EL (cell line): ENCODE measurements around the gene ANKRD16.
"Not testable (repeated sequence)": the region's sequence is repeated elsewhere in the genome, so short reads cannot be mapped to it uniquely, and the experiment has no call there.

Experiments
- DNase-seq: peaks from one replicate; pipeline ENCODE4 v3.0.0-alpha.2; 2016

Gene ANKRD16

DNA sequence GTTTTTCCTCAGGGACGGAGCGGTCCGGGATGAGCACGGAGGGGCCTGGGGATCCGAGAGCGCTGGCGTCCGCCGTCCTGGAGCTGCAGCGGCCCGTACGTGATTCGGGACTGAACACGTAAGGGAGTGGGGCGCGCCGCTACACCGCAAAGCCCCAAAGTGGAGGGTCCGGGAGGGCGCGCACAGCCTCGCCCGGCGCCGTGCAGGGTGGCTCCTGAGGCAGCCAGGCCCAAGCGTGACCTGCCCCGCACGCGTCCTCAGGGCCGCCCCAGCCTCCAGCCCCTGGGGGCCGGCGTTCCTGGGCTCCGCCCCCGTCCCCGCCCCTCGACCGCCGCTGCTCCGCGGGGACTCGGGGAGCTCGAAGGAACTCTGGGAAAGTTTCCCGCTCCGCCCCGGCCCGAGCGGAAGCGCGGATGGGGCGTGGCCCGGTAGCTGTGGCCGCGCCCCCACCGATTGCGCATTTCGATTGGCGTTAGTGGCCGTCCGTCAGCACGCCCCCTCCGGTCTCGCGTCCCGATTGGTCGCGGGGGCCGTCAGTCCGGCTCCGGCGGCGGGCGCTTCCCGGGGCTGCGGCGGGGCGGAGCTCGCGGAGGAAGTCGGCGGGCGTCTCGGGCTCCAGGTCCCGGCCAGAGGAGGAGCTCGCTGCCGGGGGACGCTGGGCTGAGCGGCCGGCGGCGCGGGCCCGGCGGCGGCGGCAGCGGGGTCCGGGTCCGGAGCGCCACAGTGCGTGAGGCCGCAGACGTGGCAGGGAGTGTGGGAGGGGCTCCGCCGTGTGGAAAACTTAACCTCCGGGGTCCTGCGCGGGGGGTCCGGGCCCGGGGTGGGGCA, at the start of gene ANKRD16, which contains the start of gene FBH1:
Gene ANKRD16, minus strand, starts transcription at position 270 of the 828 bp plus-strand sequence. CDS start 539 bp downstream, outside the sequence.
Gene FBH1, plus strand, starts transcription at position 620 of the 828 bp plus-strand sequence. Its CDS starts 103 bp downstream, at position 723.
- peak; percentile 99 for DNase-seq

DNA sequence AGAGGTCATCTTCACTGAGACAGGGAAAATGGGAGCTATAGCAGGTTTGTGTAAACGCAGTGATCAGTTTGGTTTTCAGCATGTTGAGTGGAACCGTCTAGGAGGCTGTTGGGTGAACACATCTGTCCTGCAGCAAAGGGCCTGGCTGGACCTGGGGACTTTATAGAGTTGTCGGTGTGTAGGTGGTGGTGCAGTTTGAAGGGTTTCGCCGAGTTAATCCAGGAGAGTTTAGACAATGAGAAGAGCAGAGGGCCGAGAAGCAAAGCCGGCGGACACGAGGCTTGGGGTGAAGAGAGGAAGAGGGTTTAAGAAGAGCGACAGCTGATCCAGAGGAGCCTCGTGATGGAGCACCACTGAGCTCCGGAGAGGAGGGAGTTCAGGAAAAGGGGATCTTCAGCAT, 48.6 kb upstream of the ANKRD16 start:
- no peak for DNase-seq

DNA sequence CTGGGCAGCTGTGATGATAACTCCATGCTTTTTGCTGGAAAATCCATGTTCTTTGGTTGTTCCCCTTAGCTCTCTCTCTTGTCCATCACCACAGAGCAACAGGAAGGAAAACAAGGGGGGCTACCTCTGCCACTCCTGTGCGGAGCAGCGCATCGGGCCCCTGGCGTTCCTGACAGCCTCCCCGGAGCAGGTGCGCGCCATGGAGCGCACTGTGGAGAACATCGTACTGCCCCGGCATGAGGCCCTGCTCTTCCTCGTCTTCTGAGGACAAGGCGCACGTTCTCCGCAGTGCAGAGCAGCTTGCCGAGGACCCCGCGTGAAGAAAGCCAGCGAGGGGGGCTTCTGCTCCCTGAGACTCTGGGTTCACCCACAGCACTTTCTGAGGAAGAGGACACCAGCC, 47.3 kb upstream of the ANKRD16 start:
- DNase-seq = no peak

DNA sequence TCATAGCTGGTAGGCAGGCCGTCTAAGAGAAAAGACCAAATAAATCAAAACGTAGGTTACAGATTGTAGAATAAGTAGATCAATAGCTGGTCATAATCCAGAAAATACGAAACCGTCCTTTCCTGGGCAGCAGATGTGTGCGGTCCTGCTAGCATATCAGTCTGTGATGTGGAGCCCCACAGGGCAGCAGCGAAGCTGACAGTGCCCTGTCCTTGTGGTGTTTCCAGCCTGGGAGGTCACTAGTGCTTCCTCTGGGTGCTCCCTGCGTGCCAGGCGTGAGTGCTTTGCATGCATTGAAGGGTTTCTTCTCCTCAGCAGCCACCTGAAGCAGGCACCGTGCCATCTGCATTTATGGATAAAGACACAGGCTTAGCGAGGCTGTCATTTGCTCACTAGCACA, 45.9 kb upstream of the ANKRD16 start:
- DNase-seq = no peak

DNA sequence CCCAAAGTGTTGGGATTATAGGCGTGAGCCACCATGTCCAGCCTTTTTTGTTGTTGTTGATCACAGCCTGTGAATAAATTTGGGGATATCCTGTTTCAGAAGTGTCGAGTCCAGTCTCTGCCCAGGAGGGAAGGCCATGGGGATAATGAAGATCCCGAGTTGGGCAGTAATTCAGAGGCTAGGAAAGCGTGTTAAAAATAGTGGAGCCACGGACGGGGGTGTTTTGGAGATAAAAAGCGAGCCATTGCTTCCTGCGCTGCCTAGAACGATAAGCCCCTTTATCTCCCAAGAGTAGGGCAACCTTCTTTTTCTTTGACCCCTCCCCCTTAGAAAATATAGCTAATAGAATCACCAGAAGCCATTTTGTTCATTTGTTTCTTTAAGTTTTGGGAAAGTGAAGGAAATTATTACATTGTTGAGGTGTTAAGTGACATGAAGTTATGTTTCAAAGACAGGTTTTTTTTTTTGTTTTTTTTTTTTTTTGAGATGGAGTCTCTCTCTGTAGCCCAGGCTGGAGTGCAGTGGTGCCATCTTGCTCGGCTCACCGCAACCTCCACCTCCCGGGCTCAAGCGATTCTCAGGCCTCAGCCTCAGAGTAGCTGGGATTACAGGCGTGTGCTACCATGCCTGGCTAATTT, 44.3 kb upstream of the ANKRD16 start:
- DNase-seq = no peak

- no peak for DNase-seq
These were observed 42.7 kb upstream of the ANKRD16 start for GRCh38 chr10:5932345-5932744.

DNA sequence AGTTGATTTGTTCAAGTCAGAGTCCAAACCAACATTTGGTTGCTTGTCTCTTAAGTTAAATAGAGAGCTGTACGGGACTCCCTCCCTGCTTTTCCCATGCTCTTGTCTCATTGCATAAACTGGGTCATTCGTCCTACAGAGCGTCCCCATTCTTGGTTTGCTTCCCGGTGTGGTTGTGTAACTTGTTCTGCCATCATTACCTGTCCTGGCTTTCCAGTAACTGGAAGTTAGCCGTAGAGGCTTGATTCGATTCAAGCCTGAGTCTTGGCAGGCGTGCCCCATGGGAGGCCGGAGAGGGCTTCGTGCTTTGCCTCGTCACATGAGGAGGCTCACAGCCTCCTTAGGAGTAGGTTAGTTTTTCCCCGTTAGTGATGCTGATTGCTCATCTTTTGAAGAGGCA, 40.6 kb upstream of the ANKRD16 start:
- DNase-seq = no peak

DNA sequence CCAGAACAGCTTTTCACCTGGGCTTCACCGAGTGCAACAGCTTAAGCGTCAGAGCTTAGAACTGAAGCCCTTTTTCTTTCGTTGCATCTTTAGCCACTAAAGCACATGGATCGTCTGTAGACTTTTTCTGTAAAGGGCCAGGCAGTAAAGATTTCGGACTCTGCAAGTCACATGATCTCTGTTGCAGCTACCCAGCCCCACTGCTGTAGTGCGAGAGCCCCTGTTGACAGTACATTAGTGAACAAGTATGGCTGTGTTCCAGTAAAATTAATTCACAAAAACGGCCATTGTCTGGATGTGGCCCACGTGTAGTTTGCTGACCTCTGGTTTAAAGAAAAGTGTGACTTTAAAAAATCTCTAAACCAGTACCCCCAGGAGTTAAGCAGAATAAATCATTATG, 39.7 kb upstream of the ANKRD16 start:
- DNase-seq = no peak

DNA sequence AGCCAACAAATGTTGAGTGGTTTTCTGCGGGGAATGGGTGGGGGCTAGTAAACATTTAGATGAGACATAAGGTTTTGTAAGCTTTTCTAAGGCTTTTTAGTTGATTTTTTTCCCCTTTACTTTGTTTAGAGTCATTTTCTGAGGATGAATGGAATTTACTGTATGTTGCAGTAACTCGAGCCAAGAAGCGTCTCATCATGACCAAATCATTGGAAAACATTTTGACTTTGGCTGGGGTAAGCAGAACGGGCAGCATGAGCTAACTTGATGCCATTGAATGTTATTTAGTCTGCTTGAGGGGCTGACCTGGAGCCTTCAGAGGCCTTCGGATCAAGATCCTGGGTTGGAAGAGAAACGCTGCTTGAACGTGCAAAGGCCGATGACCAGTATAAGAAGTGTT, 37.6 kb upstream of the ANKRD16 start:
- peak; percentile 40 for DNase-seq

DNA sequence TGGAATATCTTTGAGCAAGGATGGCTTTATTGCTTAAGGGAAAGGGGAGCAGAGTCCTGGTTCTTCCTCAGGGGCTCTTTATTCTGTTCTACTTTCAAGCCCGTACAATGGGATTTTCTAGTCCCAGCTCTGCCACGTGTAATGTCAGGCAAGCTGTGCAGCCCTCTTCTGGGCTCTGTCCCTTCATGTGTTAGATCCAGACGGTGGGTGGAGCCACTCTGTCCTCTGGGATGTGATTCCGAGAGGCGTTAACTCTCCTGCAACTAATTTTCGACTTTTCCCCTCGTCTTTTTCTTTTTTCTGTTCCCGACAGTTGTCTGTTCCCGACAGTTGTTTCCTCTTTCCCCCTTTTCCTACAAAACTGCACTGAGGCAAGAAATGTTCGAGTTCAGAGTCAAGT, 35.2 kb upstream of the ANKRD16 start:
- DNase-seq = no peak

DNA sequence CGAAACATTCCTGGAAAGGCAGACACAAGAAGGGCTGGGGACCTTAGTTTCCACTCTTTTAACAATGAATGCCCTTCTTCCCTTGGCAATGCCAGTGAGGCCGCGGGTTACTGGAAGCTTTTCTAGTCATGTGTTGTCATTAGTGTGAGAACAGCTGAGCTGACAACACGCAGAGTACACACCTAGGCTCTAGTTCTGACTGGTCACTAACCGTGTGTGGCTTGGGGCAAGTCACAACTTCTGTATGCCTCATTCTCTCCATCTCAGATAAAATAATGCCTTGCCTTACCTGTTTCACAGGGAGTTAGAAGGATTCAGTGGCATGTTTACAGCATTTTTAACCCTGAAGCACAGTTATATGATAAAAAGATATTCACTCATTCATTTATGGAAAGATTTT, 32.1 kb upstream of the ANKRD16 start:
- no peak for DNase-seq

DNA sequence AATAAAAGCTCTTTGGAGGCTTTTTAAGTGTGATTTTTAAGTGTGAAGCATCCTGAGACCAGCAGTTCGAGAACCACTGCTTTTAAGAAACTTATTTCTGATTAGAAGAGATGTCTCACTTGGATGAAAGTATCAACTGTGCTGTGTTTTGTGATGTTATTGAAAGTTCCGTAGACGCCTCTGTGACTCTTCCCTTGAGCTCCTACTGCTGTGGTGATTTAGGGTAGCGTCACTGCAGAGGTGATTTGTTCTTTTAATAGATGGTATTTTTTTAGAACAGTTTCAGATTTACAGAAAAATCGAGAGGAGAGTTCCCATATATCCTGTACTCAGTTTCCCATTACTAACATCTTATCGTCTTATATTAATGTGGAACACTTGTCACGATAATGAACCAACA, 29.9 kb upstream of the ANKRD16 start:
- DNase-seq = no peak

DNA sequence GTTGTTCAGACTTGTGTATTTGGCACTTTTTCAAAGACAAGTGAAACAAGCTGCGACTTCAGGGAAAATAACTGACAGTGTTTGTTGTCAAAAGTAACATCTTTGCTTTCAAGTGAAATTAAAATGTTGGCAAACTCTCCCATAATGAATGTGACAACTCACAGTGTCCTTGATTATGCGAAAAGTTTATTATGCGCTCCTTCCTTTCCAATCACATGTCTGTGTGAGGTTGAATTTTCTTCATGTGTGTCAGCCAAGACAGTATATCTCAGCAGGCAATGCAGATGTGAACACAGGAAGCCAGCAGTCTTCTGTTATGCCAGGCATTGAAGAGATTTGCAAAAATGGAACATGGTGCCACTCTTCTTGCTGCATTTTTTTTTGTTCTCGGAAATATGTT, 29.1 kb upstream of the ANKRD16 start:
- DNase-seq = no peak

- no peak for DNase-seq
These were observed 27.6 kb upstream of the ANKRD16 start for GRCh38 chr10:5917305-5917704.

DNA sequence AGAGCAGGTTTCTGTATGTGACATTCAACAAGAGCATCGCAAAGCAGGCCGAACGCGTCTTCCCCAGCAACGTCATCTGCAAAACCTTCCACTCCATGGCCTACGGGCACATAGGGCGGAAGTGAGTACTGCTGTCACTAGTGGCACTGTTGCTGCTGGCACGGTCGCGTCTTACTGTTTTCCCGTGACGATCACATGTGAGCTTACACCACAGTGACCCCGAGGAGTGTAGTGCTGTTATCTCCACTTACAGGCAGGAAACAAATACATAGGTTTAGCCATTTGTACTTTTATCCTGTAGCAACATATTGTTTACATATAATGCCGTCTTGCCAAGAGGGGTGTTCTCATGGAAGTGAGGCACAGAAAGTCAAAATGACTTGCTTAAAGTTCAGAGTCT, 25.8 kb upstream of the ANKRD16 start:
- no peak for DNase-seq

- DNase-seq = no peak
These were observed 24.0 kb upstream of the ANKRD16 start for GRCh38 chr10:5913736-5914135.

DNA sequence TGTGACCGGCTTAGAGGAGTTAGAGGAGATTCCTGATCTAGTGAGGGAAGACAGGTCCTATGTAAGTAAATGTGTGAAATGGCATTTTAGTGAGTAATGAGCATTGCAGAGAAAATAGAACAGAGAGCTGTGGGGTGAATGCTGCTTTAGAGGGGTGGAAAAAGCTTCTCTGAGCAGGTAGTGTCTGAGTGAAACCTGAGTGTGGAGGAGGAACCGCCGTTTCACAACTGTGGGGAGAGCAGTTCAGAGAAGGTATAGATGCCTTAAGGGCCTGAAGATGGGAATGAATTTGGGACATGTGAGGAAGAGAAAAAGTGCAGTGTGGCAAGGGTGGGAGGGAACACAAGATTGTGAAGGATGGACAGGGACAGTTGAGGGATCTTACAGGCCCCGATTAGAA, 22.0 kb upstream of the ANKRD16 start:
- DNase-seq = no peak

DNA sequence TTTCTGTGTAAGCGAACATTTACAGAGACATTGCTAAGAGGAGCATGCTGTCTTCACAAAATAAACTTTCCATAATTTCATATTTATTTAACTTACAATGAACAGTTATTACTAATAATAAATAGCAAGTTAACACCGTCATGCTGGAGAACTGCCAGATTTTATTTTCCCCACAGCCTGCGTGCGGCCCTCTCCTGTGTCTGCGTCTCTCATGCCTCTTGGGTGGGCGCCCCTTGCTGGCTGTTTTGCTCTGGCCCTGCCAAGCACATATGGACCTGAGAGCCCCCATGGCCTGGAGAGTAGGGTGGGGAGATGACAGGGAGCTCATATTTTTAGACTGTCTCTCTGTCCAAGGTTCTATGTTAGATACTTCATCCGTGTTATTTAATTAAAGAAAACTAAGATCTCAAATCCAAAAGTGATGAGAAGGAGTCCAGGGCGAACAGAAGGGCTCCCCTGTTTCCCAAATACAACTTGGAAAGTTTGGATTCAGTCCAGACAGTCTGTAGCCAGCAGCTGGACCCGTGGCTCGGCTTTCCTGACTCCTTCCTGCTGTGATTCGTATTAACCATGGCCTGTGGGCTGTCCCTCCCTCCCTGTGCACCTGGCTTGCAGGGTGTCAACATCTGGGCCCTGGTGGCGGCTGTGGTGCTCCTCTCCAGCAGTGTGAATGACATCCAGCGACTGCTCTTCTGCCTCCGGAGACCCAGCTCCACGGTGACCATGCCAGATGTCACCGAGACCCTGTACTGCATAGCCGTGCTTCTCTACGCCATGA, 20.8 kb upstream of the ANKRD16 start:
- no peak for DNase-seq

DNA sequence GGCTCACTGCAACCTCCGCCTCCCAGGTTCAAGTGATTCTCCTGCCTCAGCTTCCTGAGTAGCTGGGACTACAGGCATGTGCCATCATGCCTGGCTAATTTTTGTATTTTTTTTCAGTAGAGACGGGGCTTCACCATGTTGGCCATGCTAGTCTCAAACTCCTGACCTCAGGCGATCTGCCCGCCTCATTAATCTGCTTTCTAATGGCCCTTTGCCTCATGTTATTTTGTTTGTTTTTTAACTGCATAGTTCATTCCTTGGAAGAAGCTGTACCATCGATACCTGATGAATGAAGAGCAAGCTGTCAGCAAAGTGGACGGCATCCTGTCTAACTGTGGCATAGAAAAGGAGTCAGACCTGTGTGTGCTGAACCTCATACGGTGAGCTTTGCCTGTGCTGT, 19.0 kb upstream of the ANKRD16 start:
- DNase-seq = not testable (repeated sequence)

DNA sequence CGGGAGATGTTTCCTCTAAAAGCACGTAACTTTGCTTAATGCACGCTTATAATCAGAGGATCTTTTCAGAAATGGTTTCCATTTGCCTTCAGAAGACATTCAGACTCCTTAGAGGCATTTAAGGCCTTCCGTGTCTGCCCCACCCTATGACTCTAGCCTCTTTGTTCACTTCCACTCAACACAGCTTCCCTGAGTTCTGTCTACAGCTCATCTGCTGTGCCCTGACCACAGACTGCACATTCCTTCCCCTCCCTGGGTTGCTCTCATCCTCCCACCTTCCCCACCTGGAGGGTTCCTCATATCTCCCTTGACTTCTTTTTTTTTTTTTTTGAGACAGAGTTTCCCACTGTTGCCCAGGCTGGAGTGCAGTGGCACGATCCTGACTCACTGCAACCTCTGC, 17.0 kb upstream of the ANKRD16 start:
- DNase-seq = no peak

DNA sequence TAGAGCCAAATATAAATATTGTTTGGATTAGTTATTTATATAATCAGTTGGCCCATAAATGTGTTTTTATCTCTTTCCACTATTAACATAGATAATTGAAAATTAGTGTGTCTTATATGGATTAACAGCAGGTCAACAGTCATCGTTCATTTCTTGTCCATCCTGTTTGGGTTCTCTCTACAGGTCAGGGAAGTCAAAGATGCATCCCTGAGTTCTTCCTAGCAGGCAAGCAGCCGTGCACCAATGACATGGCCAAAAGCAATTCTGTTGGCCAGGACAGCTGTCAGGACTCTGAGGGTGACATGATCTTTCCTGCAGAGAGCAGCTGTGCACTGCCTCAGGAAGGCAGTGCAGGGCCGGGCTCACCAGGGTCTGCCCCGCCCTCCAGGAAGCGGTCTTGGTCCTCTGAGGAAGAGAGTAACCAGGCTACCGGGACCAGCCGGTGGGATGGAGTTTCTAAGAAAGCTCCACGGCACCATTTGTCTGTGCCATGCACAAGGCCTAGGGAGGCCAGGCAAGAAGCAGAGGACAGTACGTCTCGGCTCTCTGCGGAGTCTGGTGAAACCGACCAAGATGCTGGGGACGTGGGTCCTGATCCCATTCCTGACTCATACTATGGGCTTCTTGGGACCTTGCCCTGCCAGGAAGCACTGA, 16.3 kb upstream of the ANKRD16 start:
- no peak for DNase-seq

GRCh38 chr10:5904227-5904626, 14.5 kb upstream of the ANKRD16 start:
- no peak for DNase-seq

DNA sequence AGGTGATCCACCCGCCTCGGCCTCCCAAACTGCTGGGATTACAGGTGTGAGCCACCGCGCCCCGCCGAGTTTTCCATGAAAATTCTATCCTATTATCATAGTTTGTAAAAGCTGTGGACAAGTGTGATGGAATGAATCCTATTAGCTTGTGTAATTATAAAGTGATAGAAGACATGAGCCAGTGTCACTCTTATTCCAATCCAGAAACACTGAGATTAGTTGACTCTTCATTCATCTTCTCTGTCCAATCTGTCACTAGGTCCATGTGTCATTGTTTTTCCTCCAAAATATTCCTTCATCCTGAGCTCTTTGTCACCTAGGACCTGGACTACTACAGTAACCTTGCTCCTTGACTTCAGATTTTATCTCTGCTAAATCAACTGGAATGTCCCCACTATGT, 13.9 kb upstream of the ANKRD16 start:
- no peak for DNase-seq
